Kidney capillary endothelial cell (primary cell): Measurements from ENCODE around the gene SLC24A4.

Experiments
- DNase-seq: peaks from one replicate; pipeline ENCODE4 v3.0.0-alpha.2; 2018; ENCODE audit warnings: low spot score

SLC24A4 gene

GRCh38 chr14:92501891-92502351 lies 179.0 kb downstream of the SLC24A4 start:
- no peak for DNase-seq

GRCh38 chr14:92502541-92503286 lies 179.7 kb downstream of the SLC24A4 start:
- DNase-seq: no peak

DNA sequence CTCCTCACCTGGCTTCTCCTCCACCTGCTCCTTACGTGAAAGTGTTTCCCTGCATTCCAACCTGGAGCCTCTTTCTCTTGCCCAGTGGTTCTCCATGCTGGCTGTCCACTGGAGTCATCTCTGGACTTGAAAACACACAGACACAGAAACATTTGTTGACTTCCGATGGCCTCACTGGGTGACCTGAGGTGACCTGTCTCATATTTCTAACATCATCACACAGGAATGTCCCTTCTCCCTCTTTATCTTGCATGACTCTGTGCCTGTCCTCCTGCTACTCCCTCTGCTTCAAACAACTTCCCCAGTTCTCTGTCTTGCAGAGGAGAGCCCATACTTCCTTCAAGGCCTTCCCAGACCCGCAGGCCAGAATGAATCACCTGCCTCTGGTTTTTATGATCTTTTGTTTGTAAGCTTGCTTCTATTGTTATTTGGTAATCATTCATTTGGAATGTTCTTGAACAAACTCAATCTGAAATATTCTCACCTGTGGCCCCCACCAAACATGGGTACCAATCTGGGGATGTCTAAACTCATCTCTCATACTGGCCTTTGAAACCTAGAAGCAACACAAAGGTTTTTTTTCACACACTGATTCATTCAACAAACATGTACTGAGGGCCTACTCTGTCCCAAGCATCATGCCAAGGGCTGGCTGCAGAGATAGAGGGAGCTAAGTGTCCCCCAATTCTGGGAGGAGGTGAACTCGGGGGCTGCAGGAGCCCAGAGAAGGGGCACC lies 181.0 kb downstream of the SLC24A4 start:
- DNase-seq: peak; percentile 97

GRCh38 chr14:92505826-92506225 lies 182.9 kb downstream of the SLC24A4 start:
- DNase-seq: no peak

GRCh38 chr14:92506231-92506630 lies 183.3 kb downstream of the SLC24A4 start:
- no peak for DNase-seq

- DNase-seq: no peak
Measured at GRCh38 chr14:92507174-92507768, 184.3 kb downstream of the SLC24A4 start.

- DNase-seq: no peak
Measured at GRCh38 chr14:92510972-92511371, 188.0 kb downstream of the SLC24A4 start.

DNA sequence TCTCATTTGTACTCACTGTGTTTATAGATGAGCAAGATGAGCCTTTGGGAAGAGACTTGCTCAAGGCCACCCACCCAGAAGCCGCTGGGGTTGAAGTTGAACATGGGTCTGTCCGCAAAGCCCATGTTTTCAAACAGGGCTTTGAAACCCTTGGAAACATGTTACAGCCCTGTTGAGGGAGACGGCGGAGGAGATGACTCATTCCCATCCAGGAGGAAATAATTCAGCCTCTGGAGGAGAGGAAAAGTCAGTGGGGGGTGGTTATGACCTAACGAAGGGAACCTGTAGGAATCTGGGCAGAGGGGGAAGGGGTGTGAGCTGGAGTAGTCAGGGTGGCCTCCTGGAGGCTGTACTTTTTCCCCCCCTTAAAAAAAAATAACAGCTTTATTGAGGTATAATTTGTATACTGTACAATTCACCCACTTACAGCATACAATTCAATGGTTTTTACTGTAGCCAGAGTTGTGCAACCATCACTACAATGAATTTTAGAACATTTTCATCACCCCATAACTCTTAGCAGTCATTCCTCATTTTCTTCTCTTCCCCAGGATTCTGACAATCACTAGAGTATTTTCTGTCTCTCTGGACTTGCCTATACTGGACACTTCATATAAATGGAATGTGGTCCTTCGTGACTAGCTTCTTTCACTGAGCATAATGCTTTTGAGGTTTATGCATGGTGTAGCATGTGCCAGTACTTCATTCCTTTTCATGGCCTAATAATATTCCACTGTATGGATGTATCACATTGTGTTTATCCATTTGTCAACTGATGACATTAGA lies 188.7 kb downstream of the SLC24A4 start:
- DNase-seq: peak; percentile 95

DNA sequence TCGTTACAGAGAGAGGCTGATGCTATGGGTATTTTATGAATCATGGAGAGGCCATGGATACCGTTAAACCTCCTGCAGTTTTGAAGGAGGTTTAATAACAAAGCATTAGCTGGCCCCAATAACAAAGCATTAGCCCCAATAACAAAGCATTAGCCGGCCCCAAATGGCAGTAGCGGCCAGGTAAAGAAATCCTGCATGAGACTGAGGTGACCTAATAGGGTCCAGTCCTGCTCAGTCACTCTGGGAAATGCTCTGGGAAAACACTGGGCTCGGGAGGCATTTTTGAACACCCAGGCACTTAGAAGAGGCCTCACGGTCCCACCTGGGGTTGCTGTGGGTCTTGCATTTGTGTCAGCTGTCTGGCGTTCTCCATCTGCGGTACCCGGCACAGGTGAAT lies 189.8 kb downstream of the SLC24A4 start:
- no peak for DNase-seq

GRCh38 chr14:92513204-92513965 lies 190.4 kb downstream of the SLC24A4 start, which contains the start of gene RIN3:
RIN3 (plus strand) TSS chr14:92513781; CDS start chr14:92513933, 152 bp downstream.
- peak; percentile 74 for DNase-seq

DNA sequence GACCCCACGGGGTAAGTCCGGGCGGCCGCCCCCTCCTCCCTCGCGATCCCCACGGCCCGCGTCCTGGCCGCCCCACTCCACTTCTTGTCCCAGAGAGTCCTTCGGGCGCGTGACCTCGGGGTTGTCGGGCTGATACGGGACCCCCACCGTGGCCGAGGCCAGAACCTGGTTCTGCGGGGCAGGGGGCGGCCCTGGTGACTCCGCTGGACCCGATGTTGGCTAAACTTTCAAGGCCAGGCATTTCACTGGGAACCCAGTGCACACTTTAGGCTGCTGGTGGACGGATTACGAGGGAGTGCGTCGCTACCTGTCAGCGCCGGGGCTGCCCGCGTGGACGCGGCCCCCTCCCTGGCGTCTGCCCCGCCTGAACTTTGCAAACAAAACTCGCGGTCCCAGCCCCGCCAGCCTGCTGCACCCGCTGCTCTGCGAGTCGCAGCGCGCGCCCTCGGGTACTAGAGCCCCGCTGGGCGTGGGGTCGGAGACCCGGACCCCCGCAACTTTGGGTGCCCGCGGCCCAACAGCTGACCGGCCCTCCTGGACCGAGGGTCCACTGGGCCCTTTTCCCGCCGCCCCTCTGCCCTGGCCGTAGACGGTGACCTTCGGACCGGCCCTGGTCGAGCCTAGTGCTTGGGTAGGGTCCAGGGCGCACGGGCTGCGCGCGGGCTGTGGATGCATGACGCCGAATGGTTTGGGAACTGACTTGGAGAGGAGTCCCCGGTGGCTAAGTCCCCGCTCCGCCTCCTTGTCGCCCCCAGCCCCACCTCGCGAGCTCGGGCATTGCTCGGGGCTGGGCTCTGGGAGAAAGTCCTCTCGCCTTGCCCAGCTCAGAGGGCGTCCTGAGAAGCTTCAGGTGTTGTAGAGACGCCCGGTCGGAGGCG lies 191.2 kb downstream of the SLC24A4 start:
- no peak for DNase-seq

GRCh38 chr14:92514844-92515514 lies 192.0 kb downstream of the SLC24A4 start:
- DNase-seq: no peak

DNA sequence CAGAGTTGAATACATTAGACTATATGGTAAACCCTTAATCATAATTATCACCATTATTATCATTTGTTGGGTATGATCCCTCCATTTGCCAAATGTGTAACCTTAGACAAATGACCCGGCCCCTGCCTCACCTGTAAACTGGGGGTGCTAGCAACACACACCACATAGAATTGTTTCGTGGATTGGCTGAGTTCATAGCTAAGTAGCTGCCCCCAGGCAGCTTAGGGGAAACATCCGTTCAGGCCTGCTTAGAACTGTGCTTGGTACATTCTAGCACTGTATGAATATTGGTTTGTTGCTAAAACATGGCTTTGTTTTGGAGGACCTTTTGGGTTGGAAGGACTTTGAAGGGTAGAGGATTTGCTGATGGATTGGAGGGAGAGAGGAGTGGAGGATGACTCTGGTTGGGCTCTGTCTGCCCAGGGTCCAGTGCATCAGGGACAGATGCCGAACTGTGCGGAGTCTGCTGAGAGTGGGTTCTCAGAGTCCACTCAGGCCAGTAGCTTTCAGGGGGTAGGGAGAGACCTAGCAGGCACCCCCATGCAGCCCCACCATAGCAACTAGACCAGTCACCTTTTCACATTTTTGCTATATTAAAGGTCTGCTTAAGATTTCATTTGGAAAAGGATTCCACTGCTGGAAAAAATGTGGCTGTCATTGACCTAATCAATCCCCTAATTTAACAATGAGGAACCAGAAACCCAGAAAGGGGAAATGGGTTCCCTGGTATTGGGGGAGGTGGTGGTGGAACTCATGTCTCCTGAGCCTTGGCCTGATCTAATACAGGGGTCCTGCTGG lies 192.8 kb downstream of the SLC24A4 start:
- no peak for DNase-seq

DNA sequence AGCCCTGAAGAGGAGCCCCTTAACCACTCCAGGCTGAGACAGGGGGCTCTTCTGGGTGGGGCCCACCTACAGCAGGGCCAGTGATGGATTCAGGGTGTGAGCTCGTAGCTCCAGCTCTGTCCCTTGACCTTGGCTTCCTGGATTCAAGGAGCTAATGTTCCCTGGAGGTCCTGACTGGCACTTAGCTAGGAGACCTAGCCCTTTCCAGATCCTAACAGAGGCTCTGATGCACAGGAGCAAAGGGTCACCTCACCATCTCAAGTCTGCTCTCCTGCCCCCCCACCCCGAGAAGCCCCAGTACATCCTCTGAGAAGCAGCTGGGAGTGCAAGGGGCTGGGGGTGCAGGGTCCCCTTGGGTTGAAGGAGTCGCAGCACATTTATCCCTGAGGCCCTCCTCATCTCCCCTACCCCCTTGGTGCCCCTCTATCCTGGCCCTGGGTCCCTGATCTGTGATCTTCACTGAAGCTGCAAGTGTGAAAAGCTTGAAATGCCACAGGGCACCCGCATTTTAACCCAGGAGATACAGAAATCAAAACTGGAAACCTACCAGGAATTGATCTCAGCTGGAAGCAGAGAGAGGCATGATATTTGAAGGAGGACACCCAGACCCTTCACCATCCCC lies 193.5 kb downstream of the SLC24A4 start:
- DNase-seq: no peak

GRCh38 chr14:92516966-92517506 lies 194.1 kb downstream of the SLC24A4 start:
- DNase-seq: no peak

GRCh38 chr14:92517761-92518160 lies 194.8 kb downstream of the SLC24A4 start:
- DNase-seq: no peak

DNA sequence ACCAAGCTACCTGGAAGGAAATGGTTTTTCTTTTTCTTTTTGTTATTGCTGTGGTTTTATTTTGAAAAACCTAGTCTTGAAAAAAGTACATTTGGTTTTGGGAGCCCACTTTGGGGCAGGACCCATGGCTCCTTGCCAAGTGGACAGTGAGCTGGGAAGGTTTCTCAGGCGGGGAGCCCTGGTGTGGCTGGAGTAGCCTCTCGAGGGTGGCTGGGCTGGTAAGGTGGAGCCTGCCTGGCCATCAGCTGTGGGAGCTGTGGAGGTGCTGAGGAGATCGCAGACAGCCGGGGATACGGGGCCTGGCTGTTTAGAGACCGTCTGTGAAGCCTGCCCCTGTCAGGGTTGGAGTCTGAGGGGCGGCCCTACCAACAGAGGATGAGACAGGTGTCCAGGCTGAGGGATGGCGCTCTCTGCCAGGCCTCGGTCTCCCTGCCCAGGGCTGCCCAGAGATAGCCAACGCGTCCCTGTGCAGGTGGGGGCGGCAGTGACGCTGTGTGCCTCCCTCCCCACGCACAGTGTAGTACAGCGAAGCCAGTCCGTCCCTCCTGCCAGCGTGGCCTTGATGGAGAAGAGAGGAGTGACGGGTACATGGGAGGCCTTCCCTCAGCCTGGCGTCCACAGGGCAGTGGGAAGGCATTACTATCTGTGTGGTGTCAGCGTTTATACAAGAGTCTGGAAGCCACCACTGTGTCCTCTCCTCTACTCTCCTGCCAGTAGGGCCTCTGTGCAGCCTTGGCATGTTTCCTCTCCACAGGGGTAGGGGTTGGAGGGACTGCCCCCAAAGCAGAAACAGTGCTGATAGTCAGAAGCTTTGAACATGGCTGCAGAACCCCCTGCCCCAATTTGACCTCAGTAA lies 196.5 kb downstream of the SLC24A4 start:
- no peak for DNase-seq
